ENCODE measurements around the gene PIK3R5.

The PIK3R5 gene

DNA sequence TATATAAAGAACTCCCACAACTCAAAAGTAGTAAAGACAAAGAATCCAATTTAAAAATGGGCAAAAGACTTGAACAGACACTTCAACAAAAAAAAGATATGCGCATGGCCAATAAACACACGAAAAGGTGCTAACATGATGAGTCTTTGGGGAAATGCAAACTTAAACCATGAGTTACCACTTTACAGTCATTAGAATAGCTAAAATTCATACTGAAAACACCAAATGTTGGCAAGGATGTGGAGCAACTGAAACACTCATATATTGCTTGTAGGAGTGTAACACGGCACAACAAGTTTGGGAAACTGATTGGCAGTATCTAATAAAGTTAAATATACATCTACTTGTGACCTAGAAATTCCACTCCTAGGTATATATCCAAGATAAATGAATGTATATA lies 3.0 kb upstream of the PIK3R5 start:
- H3K4me3 ChIP-seq (ENCODE audit: low read depth, low read length) = no peak overlapping the region
- DNase-seq (ENCODE audit: low read depth) = no peak
- TF ChIP-seq, protein P1, sequence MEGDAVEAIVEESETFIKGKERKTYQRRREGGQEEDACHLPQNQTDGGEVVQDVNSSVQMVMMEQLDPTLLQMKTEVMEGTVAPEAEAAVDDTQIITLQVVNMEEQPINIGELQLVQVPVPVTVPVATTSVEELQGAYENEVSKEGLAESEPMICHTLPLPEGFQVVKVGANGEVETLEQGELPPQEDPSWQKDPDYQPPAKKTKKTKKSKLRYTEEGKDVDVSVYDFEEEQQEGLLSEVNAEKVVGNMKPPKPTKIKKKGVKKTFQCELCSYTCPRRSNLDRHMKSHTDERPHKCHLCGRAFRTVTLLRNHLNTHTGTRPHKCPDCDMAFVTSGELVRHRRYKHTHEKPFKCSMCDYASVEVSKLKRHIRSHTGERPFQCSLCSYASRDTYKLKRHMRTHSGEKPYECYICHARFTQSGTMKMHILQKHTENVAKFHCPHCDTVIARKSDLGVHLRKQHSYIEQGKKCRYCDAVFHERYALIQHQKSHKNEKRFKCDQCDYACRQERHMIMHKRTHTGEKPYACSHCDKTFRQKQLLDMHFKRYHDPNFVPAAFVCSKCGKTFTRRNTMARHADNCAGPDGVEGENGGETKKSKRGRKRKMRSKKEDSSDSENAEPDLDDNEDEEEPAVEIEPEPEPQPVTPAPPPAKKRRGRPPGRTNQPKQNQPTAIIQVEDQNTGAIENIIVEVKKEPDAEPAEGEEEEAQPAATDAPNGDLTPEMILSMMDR (IDR thresholded peaks at IDR 0.05; ENCODE audit: low read depth, low read length, missing control alignments) = no peak
- in situ Hi-C loops (cut with HindIII; ENCODE audit: low sequenced_read_pairs) = no loop called here

DNA sequence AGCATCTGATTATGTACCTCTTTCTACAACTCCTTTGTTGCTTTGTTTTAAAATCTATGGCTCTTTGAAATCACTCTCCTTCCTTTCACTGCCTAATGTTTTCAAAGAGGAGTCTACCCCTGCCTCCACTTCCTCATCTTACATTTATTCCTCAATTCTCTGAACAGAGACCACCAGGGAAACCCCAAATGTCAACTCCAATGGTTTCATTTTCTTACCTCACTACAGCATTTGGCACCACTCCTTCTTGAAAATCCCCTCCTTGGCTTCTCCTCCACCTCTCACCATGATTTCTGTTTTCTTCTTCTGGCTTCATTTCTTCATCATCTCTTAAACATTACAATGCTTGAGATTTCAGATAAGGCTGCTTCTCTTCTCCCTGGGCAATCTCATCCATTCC lies 2.4 kb upstream of the PIK3R5 start:
- H3K4me3 ChIP-seq (ENCODE audit: low read depth, low read length) = no peak overlapping the region
- in situ Hi-C loops (cut with HindIII; ENCODE audit: low sequenced_read_pairs) = no loop called here
- TF ChIP-seq, protein P1 (IDR thresholded peaks at IDR 0.05; ENCODE audit: low read depth, low read length, missing control alignments) = no peak
- no peak for DNase-seq (ENCODE audit: low read depth)

DNA sequence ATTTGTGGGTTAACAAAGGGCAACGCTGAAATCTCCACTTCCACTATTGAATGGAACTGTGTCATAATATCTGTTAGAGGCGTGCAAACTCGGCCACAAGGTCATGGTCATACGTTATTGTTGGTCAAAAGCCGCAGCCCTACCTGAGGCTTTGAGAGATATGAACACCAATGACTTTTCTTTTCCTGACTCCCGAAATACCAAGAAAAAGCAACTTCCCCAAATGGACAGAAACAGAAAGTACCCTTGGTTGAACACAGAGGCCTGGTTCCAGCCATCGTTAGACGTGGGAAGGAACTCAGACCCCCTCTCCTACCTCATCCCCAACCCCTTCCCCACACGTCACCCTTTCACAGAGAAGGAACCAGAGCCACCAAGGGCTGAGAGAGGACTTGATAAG lies 1.4 kb upstream of the PIK3R5 start:
- H3K4me3 ChIP-seq (ENCODE audit: low read depth, low read length) = no peak overlapping the region
- in situ Hi-C loops (cut with HindIII; ENCODE audit: low sequenced_read_pairs) = no loop called here
- TF ChIP-seq, protein P1 (IDR thresholded peaks at IDR 0.05; ENCODE audit: low read depth, low read length, missing control alignments) = no peak
- DNase-seq (ENCODE audit: low read depth) = no peak

DNA sequence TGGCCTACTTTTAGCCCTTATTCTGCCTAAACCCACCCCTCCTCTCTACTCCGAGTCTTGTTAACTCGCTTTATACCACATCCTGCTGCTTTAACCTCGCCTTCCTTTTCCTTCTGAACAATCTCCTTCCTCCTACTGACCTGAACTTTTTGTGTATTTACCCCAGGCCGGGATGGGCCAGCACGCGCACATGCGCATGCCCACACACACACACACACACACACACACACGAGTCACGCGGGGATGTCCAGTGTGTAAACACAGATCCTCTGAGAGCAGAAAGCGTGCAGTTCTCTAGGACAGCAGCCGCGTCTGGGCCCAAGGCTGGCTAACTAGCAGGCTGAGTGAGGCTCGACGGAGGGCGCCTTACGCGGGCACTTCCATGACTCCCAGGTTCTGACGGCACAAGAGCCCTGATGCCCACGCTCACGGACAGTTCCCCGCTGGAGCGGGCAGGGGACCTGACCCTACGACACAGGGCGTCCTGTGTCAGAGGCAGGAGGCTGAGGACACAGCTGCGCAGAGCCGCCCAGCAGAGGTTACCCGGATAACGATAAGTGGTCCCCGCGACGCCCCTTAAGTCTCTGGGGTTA lies 610 bp downstream of the PIK3R5 start:
- TF ChIP-seq, protein P1 (IDR thresholded peaks at IDR 0.05; ENCODE audit: low read depth, low read length, missing control alignments) = no peak
- DNase-seq (ENCODE audit: low read depth) = no peak
- in situ Hi-C loops (cut with HindIII; ENCODE audit: low sequenced_read_pairs) = no loop called here
- no peak overlapping the region for H3K4me3 ChIP-seq (ENCODE audit: low read depth, low read length)

DNA sequence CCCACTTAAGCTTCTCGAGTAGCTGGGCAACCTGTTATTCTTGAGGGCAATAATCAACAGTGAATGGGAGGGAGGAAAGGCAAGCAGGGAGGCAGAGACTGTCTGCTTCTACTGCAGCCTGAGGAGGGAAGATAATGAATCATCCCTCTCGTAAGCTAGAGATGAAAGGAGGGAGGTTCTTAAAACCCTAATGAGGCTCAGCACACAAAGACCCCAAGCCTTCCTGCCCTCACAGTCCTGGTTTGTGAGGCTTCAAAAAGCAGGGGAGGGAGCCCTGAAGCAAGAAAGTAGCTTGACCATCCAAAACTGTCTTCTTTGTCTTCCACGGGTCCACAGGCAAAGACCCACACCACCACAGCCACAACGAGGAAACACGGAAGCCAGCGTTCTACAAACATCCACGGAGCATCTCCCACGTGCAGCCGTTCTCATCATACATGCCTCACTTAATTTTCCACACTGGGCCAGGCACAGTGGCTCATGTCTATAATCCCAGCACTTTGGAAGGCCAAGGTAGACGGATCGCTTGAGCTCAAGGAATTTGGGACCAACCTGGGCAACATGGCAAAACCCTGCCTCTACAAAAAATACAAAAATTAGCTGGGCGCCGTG lies 1.8 kb downstream of the PIK3R5 start:
- TF ChIP-seq, protein P1 (IDR thresholded peaks at IDR 0.05; ENCODE audit: low read depth, low read length, missing control alignments) = no peak
- H3K4me3 ChIP-seq (ENCODE audit: low read depth, low read length) = no peak overlapping the region
- DNase-seq (ENCODE audit: low read depth) = no peak
- in situ Hi-C loops (cut with HindIII; ENCODE audit: low sequenced_read_pairs) = no loop called here

DNA sequence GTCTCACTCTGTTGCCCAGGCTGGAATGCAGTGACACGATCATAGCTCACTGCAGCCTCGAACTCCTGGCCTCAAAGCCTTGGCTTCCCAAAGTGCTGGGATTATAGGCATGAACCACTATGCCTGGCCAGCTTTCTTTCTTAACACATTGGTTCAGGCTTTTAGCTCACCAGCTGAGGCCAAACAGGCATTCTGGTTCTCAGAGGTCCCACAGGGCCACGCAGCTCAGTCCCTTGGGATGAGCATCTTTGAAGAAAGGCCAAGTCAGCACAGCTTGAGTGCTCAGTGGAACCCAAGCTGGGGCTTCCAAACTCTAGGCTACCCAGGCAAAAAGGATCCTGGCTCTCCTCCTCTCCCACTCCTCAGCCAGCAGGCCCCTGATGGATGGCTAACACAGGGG lies 2.5 kb downstream of the PIK3R5 start:
- TF ChIP-seq, protein P1 (IDR thresholded peaks at IDR 0.05; ENCODE audit: low read depth, low read length, missing control alignments) = no peak

More for the DNA sequence above, 2.5 kb downstream of the PIK3R5 start:
- DNase-seq (ENCODE audit: low read depth) = no peak
- H3K4me3 ChIP-seq (ENCODE audit: low read depth, low read length) = no peak overlapping the region
- in situ Hi-C loops (cut with HindIII; ENCODE audit: low sequenced_read_pairs) = no loop called here

Measured in astrocyte of the cerebellum (primary cell).